Neural progenitor cell (in vitro differentiated cells): ENCODE measurements around the gene ZNF20. TPM values are rescaled to one million over a fixed set of nuclear protein-coding genes. Genes with fewer than 3 reads are reported as not detected.
"Not testable (repeated sequence)": the region's sequence is repeated elsewhere in the genome, so short reads cannot be mapped to it uniquely, and the experiment has no call there.

ENCODE experiments used
- DNase-seq: peaks from one replicate; pipeline ENCODE4 v3.0.0-alpha.2; 2016; ENCODE audit warnings: low spot score
- H2AFZ ChIP-seq: fragments of 200-600 bp; sonication (generic); replicated peaks from 2 replicates; pipeline ENCODE4 v1.6.1; 2016; ENCODE audit warnings: antibody characterized with exemption
- H3F3A ChIP-seq: fragments of 200-600 bp; sonication (generic); 2 replicates; pipeline ENCODE4 v1.6.1; 2016; ENCODE audit warnings: antibody characterized with exemption, low read depth
- H3K27ac ChIP-seq: fragments of 200-600 bp; sonication (generic); 2 replicates; pipeline ENCODE4 v1.5.1; 2016; ENCODE audit warnings: mild to moderate bottlenecking
- H3K27me3 ChIP-seq: fragments of 200-600 bp; sonication (generic); 2 replicates; pipeline ENCODE4 v1.6.1; 2016; ENCODE audit warnings: mild to moderate bottlenecking, moderate library complexity
- H3K36me3 ChIP-seq: fragments of 200-600 bp; sonication (generic); 2 replicates; pipeline ENCODE4 v1.5.1; 2016
- H3K4me1 ChIP-seq: fragments of 200-600 bp; sonication (generic); 2 replicates; pipeline ENCODE4 v1.6.1; 2016; ENCODE audit warnings: mixed run types
- H3K4me2 ChIP-seq: fragments of 200-600 bp; sonication (generic); 2 replicates; pipeline ENCODE4 v1.6.1; 2016
- H3K4me3 ChIP-seq: fragments of 200-600 bp; sonication (generic); 2 replicates; pipeline ENCODE4 v1.5.1; 2016
- H3K79me2 ChIP-seq: fragments of 200-600 bp; sonication (generic); 2 replicates; pipeline ENCODE4 v1.6.1; 2016; ENCODE audit warnings: low read depth
- H3K9ac ChIP-seq: fragments of 200-600 bp; sonication (generic); 2 replicates; pipeline ENCODE4 v1.6.1; 2016
- H3K9me3 ChIP-seq: fragments of 200-600 bp; sonication (generic); 2 replicates; pipeline ENCODE4 v1.5.1; 2016; ENCODE audit warnings: low read depth
- H4K20me1 ChIP-seq: fragments of 200-600 bp; sonication (generic); 2 replicates; pipeline ENCODE4 v1.6.1; 2016; ENCODE audit warnings: low read depth
- H3K27ac Mint-ChIP-seq: 3 replicates; pipeline ENCODE4 v1.8.0; 2021; ENCODE audit warnings: mixed read lengths
- H3K27me3 Mint-ChIP-seq: 2 replicates; pipeline ENCODE4 v1.8.0; 2022; ENCODE audit warnings: low read depth, mild to moderate bottlenecking, inconsistent platforms, moderate library complexity, mixed read lengths; ENCODE audit not compliant: insufficient read depth
- H3K36me3 Mint-ChIP-seq: 3 replicates; pipeline ENCODE4 v1.8.0; 2021; ENCODE audit warnings: mixed read lengths
- H3K4me1 Mint-ChIP-seq: 3 replicates; pipeline ENCODE4 v1.8.0; 2021; ENCODE audit warnings: mixed read lengths
- H3K4me3 Mint-ChIP-seq: 3 replicates; pipeline ENCODE4 v1.8.0; 2021; ENCODE audit warnings: mild to moderate bottlenecking, moderate library complexity, mixed read lengths
- H3K9me3 Mint-ChIP-seq: 3 replicates; pipeline ENCODE4 v1.8.0; 2020; ENCODE audit warnings: mixed read lengths
- EZH2 ChIP-seq: fragments of 200-600 bp; sonication (generic); IDR thresholded peaks from 2 replicates; pipeline ENCODE4 v1.6.1; 2017; ENCODE audit warnings: antibody characterized with exemption, mild to moderate bottlenecking, moderate library complexity
- EZH2phosphoT487 ChIP-seq: fragments of 200-600 bp; sonication (generic); IDR thresholded peaks from 2 replicates; pipeline ENCODE4 v1.6.1; 2017; ENCODE audit warnings: antibody characterized with exemption
- total RNA-seq: library from RNA; depleted of rRNA; stranded (reverse); fragments of >200 nt; gene quantifications from 2 replicates; pipeline ENCODE4 v1.2.3, GENCODE V29; 2015; ENCODE audit warnings: low replicate concordance
- TF ChIP-seq, protein P1 (sequence below): fragments of 200-600 bp; sonication (generic); IDR thresholded peaks from 2 replicates; pipeline ENCODE4 v1.5.1; 2017; ENCODE audit warnings: antibody characterized with exemption, mild to moderate bottlenecking

ZNF20 gene
- total RNA-seq, 1 donor from 2014 or later = 27.9 TPM

DNA sequence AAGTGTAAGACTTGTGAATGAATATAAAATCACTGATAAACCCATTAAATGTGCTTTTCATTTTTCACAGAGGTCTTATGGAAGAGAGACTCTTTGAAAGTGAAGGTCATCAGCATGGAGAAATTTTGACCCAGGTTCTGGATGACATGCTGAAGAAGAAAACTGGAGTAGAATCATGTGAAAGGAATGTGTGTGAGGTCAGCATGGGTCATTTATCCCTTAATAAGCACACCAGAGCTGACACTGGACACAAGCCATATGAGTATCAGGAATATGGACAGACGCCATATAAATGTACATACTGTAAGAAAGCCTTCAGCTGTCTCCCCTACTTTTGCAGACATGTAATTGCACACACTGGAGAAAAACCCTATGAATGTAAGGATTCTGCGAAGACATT is 29.0 kb downstream of the ZNF20 start:
- no peak for DNase-seq
- Mint-ChIP-seq H3K36me3 (peaks cover 48% of the 10 kb centered on the region), H3K4me1 (no peaks in the 10 kb centered on the region), H3K27ac (no peak overlapping the region), H3K9me3 (peaks cover 63% of the 10 kb centered on the region), H3K27me3 (no peaks in the 10 kb centered on the region), H3K4me3 (no peak overlapping the region)
- Histone ChIP-seq H3K36me3 (peaks cover 52% of the 10 kb centered on the region), H3K27me3 (peaks cover 5% of the 10 kb centered on the region), H2AFZ (no peak overlapping the region), H4K20me1 (no peaks in the 10 kb centered on the region), H3K4me3 (peak overlapping the region; percentile 13), H3K79me2 (peaks cover 10% of the 10 kb centered on the region), H3K9me3 (peaks cover 54% of the 10 kb centered on the region), H3K4me1 (no peaks in the 10 kb centered on the region), H3K9ac (no peak overlapping the region), H3F3A (peaks cover 4% of the 10 kb centered on the region), H3K27ac (no peak overlapping the region), H3K4me2 (no peak overlapping the region)
- TF ChIP-seq, protein P1, sequence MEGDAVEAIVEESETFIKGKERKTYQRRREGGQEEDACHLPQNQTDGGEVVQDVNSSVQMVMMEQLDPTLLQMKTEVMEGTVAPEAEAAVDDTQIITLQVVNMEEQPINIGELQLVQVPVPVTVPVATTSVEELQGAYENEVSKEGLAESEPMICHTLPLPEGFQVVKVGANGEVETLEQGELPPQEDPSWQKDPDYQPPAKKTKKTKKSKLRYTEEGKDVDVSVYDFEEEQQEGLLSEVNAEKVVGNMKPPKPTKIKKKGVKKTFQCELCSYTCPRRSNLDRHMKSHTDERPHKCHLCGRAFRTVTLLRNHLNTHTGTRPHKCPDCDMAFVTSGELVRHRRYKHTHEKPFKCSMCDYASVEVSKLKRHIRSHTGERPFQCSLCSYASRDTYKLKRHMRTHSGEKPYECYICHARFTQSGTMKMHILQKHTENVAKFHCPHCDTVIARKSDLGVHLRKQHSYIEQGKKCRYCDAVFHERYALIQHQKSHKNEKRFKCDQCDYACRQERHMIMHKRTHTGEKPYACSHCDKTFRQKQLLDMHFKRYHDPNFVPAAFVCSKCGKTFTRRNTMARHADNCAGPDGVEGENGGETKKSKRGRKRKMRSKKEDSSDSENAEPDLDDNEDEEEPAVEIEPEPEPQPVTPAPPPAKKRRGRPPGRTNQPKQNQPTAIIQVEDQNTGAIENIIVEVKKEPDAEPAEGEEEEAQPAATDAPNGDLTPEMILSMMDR = no peak
- TF ChIP-seq EZH2phosphoT487 (no peak), EZH2 (no peak)

DNA sequence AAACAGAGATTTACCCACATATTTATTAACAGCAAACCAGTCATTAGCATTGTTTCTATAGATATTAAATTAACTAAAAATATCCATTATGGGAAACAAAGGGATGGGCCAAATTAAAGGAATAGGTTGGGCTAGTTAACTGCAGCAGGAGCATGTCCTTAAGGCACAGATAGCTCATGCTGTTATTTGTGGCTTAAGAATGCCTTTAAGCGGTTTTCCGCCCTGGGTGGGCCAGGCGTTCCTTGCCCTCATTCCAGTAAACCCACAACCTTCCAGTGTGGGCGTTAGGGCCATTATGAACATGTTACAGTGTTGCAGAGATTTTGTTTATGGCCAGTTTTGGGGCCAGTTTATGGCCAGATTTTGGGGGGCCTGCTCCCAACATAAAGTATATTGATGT is 36.2 kb downstream of the ZNF20 start:
- not testable (repeated sequence) for H3F3A ChIP-seq, H3K4me2 ChIP-seq, H2AFZ ChIP-seq, H3K27ac Mint-ChIP-seq, H3K27ac ChIP-seq, H3K27me3 Mint-ChIP-seq, H4K20me1 ChIP-seq, H3K4me3 ChIP-seq, H3K27me3 ChIP-seq, H3K36me3 ChIP-seq, H3K4me1 Mint-ChIP-seq, H3K4me3 Mint-ChIP-seq, H3K9ac ChIP-seq, H3K4me1 ChIP-seq, DNase-seq
- Histone ChIP-seq H3K79me2 (peaks cover 54% of the 10 kb centered on the region), H3K9me3 (peaks cover 13% of the 10 kb centered on the region)
- peaks cover 20% of the 10 kb centered on the region for H3K36me3 Mint-ChIP-seq
- H3K9me3 Mint-ChIP-seq = peaks cover 48% of the 10 kb centered on the region

DNA sequence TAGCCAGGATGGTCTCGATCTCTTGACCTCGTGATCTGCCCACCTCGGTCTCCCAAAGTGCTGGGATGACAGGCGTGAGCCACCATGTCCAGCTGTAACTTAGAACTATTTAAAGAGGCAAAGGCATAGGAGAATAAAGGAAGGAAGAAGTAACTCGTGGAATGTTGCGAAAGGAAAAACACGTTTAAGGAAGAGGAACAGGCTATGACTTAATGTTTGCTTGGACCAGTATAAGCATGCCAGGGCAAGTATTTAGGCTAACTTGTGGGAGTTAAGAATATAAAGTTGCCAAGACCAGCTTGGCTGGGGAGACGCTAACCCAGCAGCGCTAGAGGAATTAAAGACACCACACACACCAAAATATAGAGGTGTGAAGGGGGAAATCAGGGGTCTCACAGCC is 42.1 kb downstream of the ZNF20 start:
- no peaks in the 10 kb centered on the region for H3K27me3 Mint-ChIP-seq
- Histone ChIP-seq H3K27me3 (no peaks in the 10 kb centered on the region), H3K4me1 (no peaks in the 10 kb centered on the region), H3F3A (no peaks in the 10 kb centered on the region), H2AFZ (no peak overlapping the region), H3K4me2 (no peak overlapping the region), H3K36me3 (peaks cover 42% of the 10 kb centered on the region), H4K20me1 (no peaks in the 10 kb centered on the region), H3K9ac (no peak overlapping the region), H3K4me3 (no peak overlapping the region), H3K79me2 (peaks cover 97% of the 10 kb centered on the region), H3K27ac (no peak overlapping the region), H3K9me3 (peaks cover 24% of the 10 kb centered on the region)
- H3K27ac Mint-ChIP-seq = no peak overlapping the region
- no peak for DNase-seq
- TF ChIP-seq EZH2 (no peak), EZH2phosphoT487 (no peak)
- TF ChIP-seq, protein P1 = no peak
- H3K9me3 Mint-ChIP-seq = peaks cover 64% of the 10 kb centered on the region
- peaks cover 36% of the 10 kb centered on the region for H3K36me3 Mint-ChIP-seq
- H3K4me1 Mint-ChIP-seq = no peaks in the 10 kb centered on the region
- no peak overlapping the region for H3K4me3 Mint-ChIP-seq

DNA sequence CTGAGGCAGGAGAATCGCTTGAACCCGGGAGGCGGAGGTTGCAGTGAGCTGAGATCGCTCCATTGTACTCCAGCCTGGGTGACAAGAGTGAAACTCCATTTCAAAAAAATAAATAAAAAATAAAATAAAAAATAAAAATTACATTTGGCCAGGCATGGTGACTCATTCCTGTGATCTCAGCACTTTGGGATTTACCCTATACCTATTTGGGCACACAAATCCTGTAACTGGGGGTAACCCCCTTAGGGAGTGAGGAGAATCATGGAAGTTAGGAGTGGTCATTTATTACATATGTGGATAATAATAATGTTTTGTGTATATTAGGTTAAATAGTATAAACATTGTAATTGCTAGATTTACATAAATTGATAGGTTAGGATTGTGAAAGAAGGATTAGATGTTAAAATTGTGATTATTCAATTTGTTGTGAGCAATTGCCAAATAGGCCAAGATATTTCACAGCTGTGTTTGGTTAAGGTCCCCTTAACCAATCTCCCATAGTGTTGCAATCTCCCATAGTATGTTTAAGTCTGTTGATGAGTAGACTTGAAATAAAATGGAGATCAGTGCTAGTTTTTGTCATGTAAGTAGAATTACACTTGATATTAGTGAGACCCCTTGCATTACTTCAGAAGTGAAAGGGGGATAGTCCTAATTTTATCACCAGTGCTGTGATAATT is 44.9 kb downstream of the ZNF20 start:
- Histone ChIP-seq H3F3A (peaks cover 21% of the 10 kb centered on the region), H3K36me3 (peaks cover 42% of the 10 kb centered on the region), H3K9me3 (peaks cover 20% of the 10 kb centered on the region), H4K20me1 (no peaks in the 10 kb centered on the region), H3K4me3 (no peak overlapping the region), H2AFZ (no peak overlapping the region), H3K27ac (no peak overlapping the region), H3K4me2 (no peak overlapping the region), H3K4me1 (no peaks in the 10 kb centered on the region), H3K79me2 (peaks cover 75% of the 10 kb centered on the region), H3K9ac (no peak overlapping the region), H3K27me3 (no peaks in the 10 kb centered on the region)
- Mint-ChIP-seq H3K36me3 (peaks cover 28% of the 10 kb centered on the region), H3K4me3 (no peak overlapping the region), H3K27me3 (no peaks in the 10 kb centered on the region), H3K27ac (no peak overlapping the region), H3K9me3 (peaks cover 66% of the 10 kb centered on the region), H3K4me1 (no peaks in the 10 kb centered on the region)
- TF ChIP-seq, protein P1 = no peak
- TF ChIP-seq EZH2phosphoT487 (no peak), EZH2 (no peak)
- no peak for DNase-seq
